Sigmoid colon (tissue), 7 donors: ENCODE results near the gene TSHZ1. TPM values are rescaled to one million over a fixed set of nuclear protein-coding genes. Genes with fewer than 3 reads are reported as not detected.
A peak's percentile ranks its signal among the peaks of the same experiment; 100 is the strongest.

Experiments used
- DNase-seq: peaks from one replicate; pipeline ENCODE4 v3.0.0-alpha.2; 2019
- H3K27ac ChIP-seq, 4 donors: fragments of 200-600 bp; sonication (generic); one replicate each; pipeline ENCODE4 v1.5.1; 2016 to 2019; ENCODE audit warnings: mild to moderate bottlenecking in 1 of 4
- H3K27me3 ChIP-seq, 3 donors: fragments of 200-600 bp; sonication (generic); one replicate each; pipeline ENCODE4 v1.5.1; 2019; ENCODE audit warnings: mild to moderate bottlenecking in 1 of 3
- H3K36me3 ChIP-seq, 4 donors: fragments of 200-600 bp; sonication (generic); one replicate each; pipeline ENCODE4 v1.5.1; 2016 to 2019
- H3K4me1 ChIP-seq, 4 donors: fragments of 200-600 bp; sonication (generic); one replicate each; pipeline ENCODE4 v1.5.1; 2017 to 2019
- H3K4me3 ChIP-seq, 4 donors: fragments of 200-600 bp; sonication (generic); one replicate each; pipeline ENCODE4 v1.5.1; 2017 to 2019; ENCODE audit warnings: mild to moderate bottlenecking in 2 of 4, moderate library complexity in 1 of 4
- H3K9me3 ChIP-seq, 4 donors: fragments of 200-600 bp in 3 of 4; sonication (generic) in 3 of 4; one replicate each; pipeline versions ENCODE4 v1.5.1 to v1.6.1; 2013 to 2019
- EP300 ChIP-seq, 4 donors: sonication (generic); formaldehyde crosslinking; IDR thresholded peaks; one replicate each; pipeline ENCODE4 v1.6.1; 2017; ENCODE audit warnings: antibody characterized with exemption in 4 of 4
- POLR2A ChIP-seq, 2 donors: fragments of 450-650 bp; IDR thresholded peaks; one replicate each; pipeline ENCODE4 v1.6.1; 2016; ENCODE audit warnings: antibody characterized with exemption in 2 of 2, mild to moderate bottlenecking in 2 of 2, moderate library complexity in 2 of 2
- POLR2AphosphoS5 ChIP-seq, 4 donors: sonication (generic); formaldehyde crosslinking; IDR thresholded peaks; one replicate each; pipeline ENCODE4 v1.6.1; 2017; ENCODE audit warnings: antibody characterized with exemption in 4 of 4
- WGBS, 2 donors: extraction: QIAGEN DNeasy Blood & Tissue Kit; methylation state at CpG; one replicate each; pipeline ENCODE4 v1.1.7; 2013; 5-methylcytosine and 5-hydroxymethylcytosine counted together
- intact Hi-C: fragments of 100-400 bp; cut with DNase I; formaldehyde crosslinking; loops from one replicate; pipeline ENCODE4 v1.15.1; 2023
- polyA plus RNA-seq, 3 donors: library from polyadenylated mRNA; stranded (reverse); fragments of 200-250 nt; gene quantifications; one replicate each; pipeline ENCODE4 v1.2.3, GENCODE V29; 2013
- total RNA-seq, 4 donors: library from RNA; depleted of rRNA; stranded (reverse); fragments of >200 nt; gene quantifications; one replicate each; pipeline ENCODE4 v1.1.0, GENCODE V29; 2016
- TF ChIP-seq, protein P1 (sequence below), 4 experiments: fragments of 450-650 bp in 3 of 4; fragments of 200-600 bp in 1 of 4; IDR thresholded peaks; one replicate each; pipeline ENCODE4 v1.5.1; 2016 to 2019; ENCODE audit warnings: antibody characterized with exemption in 4 of 4, mild to moderate bottlenecking in 3 of 4, moderate library complexity in 2 of 4
- donor health status: healthy with polysubstance abuse.
- donor health status: Bipolar disorder and iron deficiency.
- donor health status: healthy.

TSHZ1 gene
- total and polyA plus RNA-seq, 7 donors = 7.8 to 29.4 (median 23.0) TPM

DNA sequence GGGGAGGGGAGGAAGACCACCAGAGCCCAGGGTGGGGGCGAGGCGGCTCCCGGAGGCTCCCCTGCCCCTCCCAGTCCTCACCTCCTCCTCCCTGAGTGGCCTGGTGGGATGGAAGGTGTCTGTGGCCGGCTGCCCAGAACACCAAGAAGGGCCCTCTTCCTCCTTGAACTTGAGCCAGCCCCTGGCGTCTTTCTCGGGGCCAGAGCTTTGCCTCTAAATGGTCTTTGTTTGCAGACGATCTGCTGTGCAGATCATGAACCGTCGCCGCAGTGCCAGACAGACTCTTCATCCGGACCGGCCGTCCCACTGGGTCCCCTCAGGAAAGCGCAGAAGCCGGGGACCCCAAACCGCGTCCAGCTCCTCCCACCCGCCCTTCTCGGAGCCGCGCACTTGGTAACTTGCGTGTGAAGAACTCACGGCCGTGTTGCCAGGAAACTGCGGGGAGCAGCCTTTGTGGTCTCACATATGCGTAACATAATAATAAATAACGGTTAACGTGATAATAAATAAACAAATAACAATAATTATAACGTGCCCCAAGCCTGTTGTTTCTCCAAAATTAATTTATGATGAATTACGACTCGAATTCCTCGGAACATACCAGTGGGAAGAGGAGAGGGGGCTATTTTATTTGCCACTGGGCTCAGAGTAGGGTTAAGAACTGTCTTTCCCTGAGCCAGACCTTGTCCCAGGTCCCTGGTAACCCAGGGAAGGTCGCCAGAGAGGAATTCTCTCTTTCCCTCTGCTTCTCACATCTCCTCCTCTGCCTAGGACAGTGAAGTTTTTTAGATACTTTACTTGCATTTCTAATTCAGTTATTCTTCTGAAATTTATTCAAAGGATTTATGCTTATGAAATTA lies 42.6 kb upstream of the TSHZ1 start:
- no peaks in the 10 kb centered on the region for H3K27me3 ChIP-seq
- H3K36me3 ChIP-seq = no peaks in the 10 kb centered on the region
- peak; percentile 94 for DNase-seq
- H3K4me3 ChIP-seq = peak overlapping the region; percentile 35 to 49 (median 42)
- peak overlapping the region; percentile 77 to 85 (median 82) for H3K27ac ChIP-seq
- peak; percentile 44 to 63 (median 58) for TF ChIP-seq POLR2AphosphoS5 (IDR thresholded peaks at IDR 0.05)
- TF ChIP-seq POLR2A (IDR thresholded peaks at IDR 0.05) = peak in 1 of 2 donors; percentile 10
- TF ChIP-seq EP300 (IDR thresholded peaks at IDR 0.05) = no peak
- TF ChIP-seq, protein P1, sequence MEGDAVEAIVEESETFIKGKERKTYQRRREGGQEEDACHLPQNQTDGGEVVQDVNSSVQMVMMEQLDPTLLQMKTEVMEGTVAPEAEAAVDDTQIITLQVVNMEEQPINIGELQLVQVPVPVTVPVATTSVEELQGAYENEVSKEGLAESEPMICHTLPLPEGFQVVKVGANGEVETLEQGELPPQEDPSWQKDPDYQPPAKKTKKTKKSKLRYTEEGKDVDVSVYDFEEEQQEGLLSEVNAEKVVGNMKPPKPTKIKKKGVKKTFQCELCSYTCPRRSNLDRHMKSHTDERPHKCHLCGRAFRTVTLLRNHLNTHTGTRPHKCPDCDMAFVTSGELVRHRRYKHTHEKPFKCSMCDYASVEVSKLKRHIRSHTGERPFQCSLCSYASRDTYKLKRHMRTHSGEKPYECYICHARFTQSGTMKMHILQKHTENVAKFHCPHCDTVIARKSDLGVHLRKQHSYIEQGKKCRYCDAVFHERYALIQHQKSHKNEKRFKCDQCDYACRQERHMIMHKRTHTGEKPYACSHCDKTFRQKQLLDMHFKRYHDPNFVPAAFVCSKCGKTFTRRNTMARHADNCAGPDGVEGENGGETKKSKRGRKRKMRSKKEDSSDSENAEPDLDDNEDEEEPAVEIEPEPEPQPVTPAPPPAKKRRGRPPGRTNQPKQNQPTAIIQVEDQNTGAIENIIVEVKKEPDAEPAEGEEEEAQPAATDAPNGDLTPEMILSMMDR (IDR thresholded peaks at IDR 0.05) = no peak
- WGBS, 2 donors = 68 to 75% methylated on average over 33 of the region's 33 CpGs
- H3K9me3 ChIP-seq = no peaks in the 10 kb centered on the region
- intact Hi-C loops = loop anchor here (2.0 kb wide), 1 partner anchor 41 kb away; the partner anchor contains the start of gene PTGR3
- H3K4me1 ChIP-seq = peaks cover 0 to 9% (median 0%) of the 10 kb centered on the region in 4 donors

DNA sequence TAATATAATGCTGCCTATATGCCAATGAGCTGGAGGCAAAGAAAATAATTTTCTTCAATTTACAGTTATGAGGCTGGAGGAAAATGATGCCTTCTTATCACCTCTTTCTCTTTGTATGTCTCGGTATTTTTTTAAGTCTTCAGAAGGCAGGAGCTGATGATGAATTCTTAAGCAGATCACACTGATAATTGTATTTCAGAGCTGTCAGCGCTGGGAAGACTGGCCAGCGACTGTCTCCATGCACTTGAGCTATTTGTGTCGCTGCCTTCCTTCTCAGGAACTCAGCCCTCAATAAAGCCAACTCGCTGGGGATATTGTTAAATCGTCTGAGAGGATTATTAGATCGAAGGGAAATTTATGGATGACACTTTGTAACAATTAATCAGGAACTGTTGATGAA lies 42.0 kb upstream of the TSHZ1 start:
- peak overlapping the region in 2 of 4 donors; percentile 43 to 49 for H3K4me3 ChIP-seq
- intact Hi-C loops = loop anchor here (2.0 kb wide), 1 partner anchor 40 kb away; the partner anchor contains the start of gene PTGR3
- DNase-seq = no peak
- 78 to 86% methylated on average over 7 of the region's 7 CpGs for WGBS, 2 donors
- peaks cover 0 to 9% (median 0%) of the 10 kb centered on the region in 4 donors for H3K4me1 ChIP-seq
- TF ChIP-seq POLR2A (IDR thresholded peaks at IDR 0.05) = no peak
- TF ChIP-seq, protein P1 (IDR thresholded peaks at IDR 0.05) = no peak
- TF ChIP-seq EP300 (IDR thresholded peaks at IDR 0.05) = no peak
- no peak for TF ChIP-seq POLR2AphosphoS5 (IDR thresholded peaks at IDR 0.05)
- peak overlapping the region; percentile 77 to 85 (median 82) for H3K27ac ChIP-seq
- H3K9me3 ChIP-seq = no peaks in the 10 kb centered on the region
- no peaks in the 10 kb centered on the region for H3K36me3 ChIP-seq
- no peaks in the 10 kb centered on the region for H3K27me3 ChIP-seq

DNA sequence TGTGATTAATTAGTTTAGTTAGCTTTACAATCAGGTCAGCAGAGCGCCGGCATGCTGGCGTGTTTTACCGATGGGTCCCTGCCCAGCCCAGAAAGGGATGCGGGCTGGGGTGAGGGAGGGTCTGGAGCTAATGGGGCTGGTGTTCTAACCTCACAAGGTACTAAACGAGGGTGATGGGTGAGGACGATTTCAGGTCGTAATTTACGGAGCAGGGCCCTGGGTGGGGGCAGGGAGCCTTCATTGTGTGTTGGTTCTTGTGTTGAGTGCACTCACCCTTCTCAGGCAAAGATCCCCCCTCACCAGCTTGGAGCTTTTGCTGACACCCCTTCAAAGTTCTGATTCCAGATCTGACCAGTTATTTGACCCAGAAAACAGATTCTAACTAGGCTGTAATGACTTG lies 41.2 kb upstream of the TSHZ1 start:
- TF ChIP-seq POLR2AphosphoS5 (IDR thresholded peaks at IDR 0.05) (no peak), POLR2A (IDR thresholded peaks at IDR 0.05) (no peak), EP300 (IDR thresholded peaks at IDR 0.05) (no peak)
- TF ChIP-seq, protein P1 (IDR thresholded peaks at IDR 0.05) = no peak
- H3K27ac ChIP-seq = peak overlapping the region; percentile 6 to 83 (median 28)
- H3K4me3 ChIP-seq = no peak overlapping the region
- intact Hi-C loops = loop anchor here (2.0 kb wide), 1 partner anchor 39 kb away; the partner anchor contains the start of gene PTGR3
- 84 to 88% methylated on average over 9 of the region's 9 CpGs for WGBS, 2 donors
- no peaks in the 10 kb centered on the region for H3K36me3 ChIP-seq
- no peaks in the 10 kb centered on the region for H3K9me3 ChIP-seq
- peaks cover 0 to 9% (median 0%) of the 10 kb centered on the region in 4 donors for H3K4me1 ChIP-seq
- no peaks in the 10 kb centered on the region for H3K27me3 ChIP-seq
- DNase-seq = no peak

DNA sequence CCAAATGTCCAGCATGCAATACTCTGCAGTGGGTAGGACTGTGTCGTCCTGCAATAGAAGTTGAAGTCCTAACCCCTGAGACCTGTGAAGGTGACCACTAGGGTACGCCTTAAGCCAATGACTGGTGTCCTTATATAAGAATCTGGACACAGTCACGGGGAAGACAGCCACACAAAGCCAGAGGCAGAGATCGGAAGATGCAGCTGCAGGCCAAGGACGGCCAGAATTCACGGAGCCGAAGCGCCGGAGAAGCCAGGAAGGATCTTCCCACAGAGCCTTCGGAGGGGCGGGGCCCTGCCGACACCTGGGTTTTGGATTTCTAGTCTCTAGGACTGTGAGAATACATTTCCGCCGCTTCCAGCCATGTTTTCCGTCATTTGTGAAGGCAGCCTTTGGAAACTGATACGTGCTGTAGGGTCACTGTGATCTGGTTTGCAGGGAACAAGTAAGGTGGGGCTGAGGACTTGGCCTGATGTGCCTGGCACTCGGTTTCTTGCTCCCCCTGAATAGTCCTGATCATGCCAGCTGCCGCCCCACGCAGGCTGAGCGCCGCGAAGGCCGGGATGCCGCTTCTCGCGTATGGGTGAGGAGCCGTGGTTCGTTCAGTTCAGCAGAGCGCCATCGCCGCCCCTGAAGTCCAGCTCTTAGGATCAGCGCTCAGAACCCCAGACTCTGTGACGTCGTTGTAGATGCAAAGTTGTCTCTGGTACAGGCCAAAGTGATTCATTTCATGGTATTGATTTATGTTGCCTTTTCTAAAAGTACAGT lies 40.4 kb upstream of the TSHZ1 start:
- 93 to 96% methylated on average over 34 of the region's 34 CpGs for WGBS, 2 donors
- H3K4me1 ChIP-seq = peaks cover 0 to 9% (median 0%) of the 10 kb centered on the region in 4 donors
- peak overlapping the region in 3 of 4 donors; percentile 7 to 27 (median 24) for H3K27ac ChIP-seq
- H3K36me3 ChIP-seq = no peaks in the 10 kb centered on the region
- no peak overlapping the region for H3K4me3 ChIP-seq
- no peaks in the 10 kb centered on the region for H3K9me3 ChIP-seq
- no peak for DNase-seq
- no peaks in the 10 kb centered on the region for H3K27me3 ChIP-seq
- TF ChIP-seq POLR2AphosphoS5 (IDR thresholded peaks at IDR 0.05) (no peak), POLR2A (IDR thresholded peaks at IDR 0.05) (no peak), EP300 (IDR thresholded peaks at IDR 0.05) (no peak)
- TF ChIP-seq, protein P1 (IDR thresholded peaks at IDR 0.05) = no peak
- intact Hi-C loops = no loop called here
